IMR-90 (cell line): ENCODE results near the gene NCLN.

Experiments used
- BHLHE40 ChIP-seq: fragments of 150-350 bp; IDR thresholded peaks from 2 replicates; pipeline ENCODE4 v1.6.1; 2016; ENCODE audit warnings: mild to moderate bottlenecking, low read depth, low read length
- CEBPB ChIP-seq: IDR thresholded peaks from 2 replicates; pipeline ENCODE4 v1.6.1; 2012; ENCODE audit warnings: low read depth, low read length, improper control_type of control experiment
- FOS ChIP-seq: fragments of 150-350 bp; IDR thresholded peaks from 2 replicates; pipeline ENCODE4 v1.6.1; 2016; ENCODE audit warnings: low read depth, low read length
- MAFK ChIP-seq: IDR thresholded peaks from 2 replicates; pipeline ENCODE4 v1.6.1; 2012; ENCODE audit warnings: low read depth, low read length, improper control_type of control experiment
- MAZ ChIP-seq: IDR thresholded peaks from 2 replicates; pipeline ENCODE4 v1.6.1; 2012; ENCODE audit warnings: low read depth, mild to moderate bottlenecking, low read length, improper control_type of control experiment, moderate library complexity, borderline replicate concordance
- MXI1 ChIP-seq: IDR thresholded peaks from 2 replicates; pipeline ENCODE4 v1.6.1; 2012; ENCODE audit warnings: low read depth, mild to moderate bottlenecking, low read length, moderate library complexity, borderline replicate concordance
- POLR2A ChIP-seq: IDR thresholded peaks from 2 replicates; pipeline ENCODE4 v1.6.1; 2012; ENCODE audit warnings: mild to moderate bottlenecking, low read depth, low read length
- RAD21 ChIP-seq: IDR thresholded peaks from 2 replicates; pipeline ENCODE4 v1.6.1; 2012; ENCODE audit warnings: low read length, improper control_type of control experiment
- RCOR1 ChIP-seq: IDR thresholded peaks from 2 replicates; pipeline ENCODE4 v1.6.1; 2012; ENCODE audit warnings: mild to moderate bottlenecking, low read length, improper control_type of control experiment; ENCODE audit not compliant: insufficient replicate concordance
- RFX5 ChIP-seq: IDR thresholded peaks from 2 replicates; pipeline ENCODE4 v1.8.0; 2012; ENCODE audit warnings: low read depth, mild to moderate bottlenecking, low read length, moderate library complexity
- SMC3 ChIP-seq: fragments of 150-350 bp; IDR thresholded peaks from 2 replicates; pipeline ENCODE4 v1.6.1; 2016; ENCODE audit warnings: low read depth, mild to moderate bottlenecking, antibody characterized with exemption, low read length, moderate library complexity
- TF ChIP-seq, protein P1 (sequence below): conservative IDR thresholded peaks from 2 replicates; pipeline ENCODE4 v1.5.1; 2012; ENCODE audit warnings: mild to moderate bottlenecking, low read depth, low read length, improper control_type of control experiment
- TF ChIP-seq, protein P2 (sequence below): fragments of 150-350 bp; IDR thresholded peaks from 2 replicates; pipeline ENCODE4 v1.6.1; 2017; ENCODE audit warnings: mild to moderate bottlenecking, antibody characterized with exemption, low read length, low read depth
- TF ChIP-seq, protein P3 (sequence below): fragments of 150-350 bp; IDR thresholded peaks from 2 replicates; pipeline ENCODE4 v1.6.1; 2016; ENCODE audit warnings: low read depth, mild to moderate bottlenecking, low read length, moderate library complexity, borderline replicate concordance

DNA sequence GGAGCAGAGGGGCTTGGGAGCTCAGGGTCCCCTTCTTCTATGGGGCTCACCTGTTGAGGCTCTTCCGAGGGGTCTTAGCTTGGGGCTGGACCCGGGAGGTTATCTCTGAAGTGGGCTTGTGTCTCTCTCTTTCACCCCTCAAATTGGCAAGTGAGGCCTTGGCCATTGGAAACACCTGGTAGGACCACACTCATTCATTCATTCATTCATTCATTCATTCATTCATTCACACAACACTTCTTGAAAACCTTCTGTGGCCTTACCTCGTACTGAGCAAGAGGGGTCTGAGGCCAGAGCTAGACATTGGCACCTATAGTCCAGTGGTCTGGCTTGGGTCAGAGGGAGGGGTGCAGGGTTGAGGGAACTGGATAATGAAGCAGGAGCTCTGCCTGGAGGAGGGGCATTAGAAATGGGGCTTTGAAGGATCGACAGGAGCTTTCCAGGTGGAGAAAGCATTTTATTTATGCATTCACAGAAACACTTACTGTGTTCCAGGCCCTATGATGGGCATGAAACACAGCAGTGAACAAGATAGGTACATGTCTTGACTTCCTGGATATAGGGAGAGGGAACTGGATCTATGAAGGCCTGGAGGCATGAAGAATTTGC, 44.3 kb downstream of the NCLN start:
- TF ChIP-seq MAZ = no peak
- no peak for TF ChIP-seq POLR2A
- TF ChIP-seq, protein P1, sequence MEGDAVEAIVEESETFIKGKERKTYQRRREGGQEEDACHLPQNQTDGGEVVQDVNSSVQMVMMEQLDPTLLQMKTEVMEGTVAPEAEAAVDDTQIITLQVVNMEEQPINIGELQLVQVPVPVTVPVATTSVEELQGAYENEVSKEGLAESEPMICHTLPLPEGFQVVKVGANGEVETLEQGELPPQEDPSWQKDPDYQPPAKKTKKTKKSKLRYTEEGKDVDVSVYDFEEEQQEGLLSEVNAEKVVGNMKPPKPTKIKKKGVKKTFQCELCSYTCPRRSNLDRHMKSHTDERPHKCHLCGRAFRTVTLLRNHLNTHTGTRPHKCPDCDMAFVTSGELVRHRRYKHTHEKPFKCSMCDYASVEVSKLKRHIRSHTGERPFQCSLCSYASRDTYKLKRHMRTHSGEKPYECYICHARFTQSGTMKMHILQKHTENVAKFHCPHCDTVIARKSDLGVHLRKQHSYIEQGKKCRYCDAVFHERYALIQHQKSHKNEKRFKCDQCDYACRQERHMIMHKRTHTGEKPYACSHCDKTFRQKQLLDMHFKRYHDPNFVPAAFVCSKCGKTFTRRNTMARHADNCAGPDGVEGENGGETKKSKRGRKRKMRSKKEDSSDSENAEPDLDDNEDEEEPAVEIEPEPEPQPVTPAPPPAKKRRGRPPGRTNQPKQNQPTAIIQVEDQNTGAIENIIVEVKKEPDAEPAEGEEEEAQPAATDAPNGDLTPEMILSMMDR = no peak
- TF ChIP-seq FOS = no peak
- TF ChIP-seq, protein P2, sequence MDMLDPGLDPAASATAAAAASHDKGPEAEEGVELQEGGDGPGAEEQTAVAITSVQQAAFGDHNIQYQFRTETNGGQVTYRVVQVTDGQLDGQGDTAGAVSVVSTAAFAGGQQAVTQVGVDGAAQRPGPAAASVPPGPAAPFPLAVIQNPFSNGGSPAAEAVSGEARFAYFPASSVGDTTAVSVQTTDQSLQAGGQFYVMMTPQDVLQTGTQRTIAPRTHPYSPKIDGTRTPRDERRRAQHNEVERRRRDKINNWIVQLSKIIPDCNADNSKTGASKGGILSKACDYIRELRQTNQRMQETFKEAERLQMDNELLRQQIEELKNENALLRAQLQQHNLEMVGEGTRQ = no peak
- no peak for TF ChIP-seq RAD21
- no peak for TF ChIP-seq CEBPB
- no peak for TF ChIP-seq RFX5
- no peak for TF ChIP-seq SMC3
- no peak for TF ChIP-seq MXI1
- no peak for TF ChIP-seq MAFK
- TF ChIP-seq RCOR1 = no peak
- no peak for TF ChIP-seq BHLHE40
- TF ChIP-seq, protein P3, sequence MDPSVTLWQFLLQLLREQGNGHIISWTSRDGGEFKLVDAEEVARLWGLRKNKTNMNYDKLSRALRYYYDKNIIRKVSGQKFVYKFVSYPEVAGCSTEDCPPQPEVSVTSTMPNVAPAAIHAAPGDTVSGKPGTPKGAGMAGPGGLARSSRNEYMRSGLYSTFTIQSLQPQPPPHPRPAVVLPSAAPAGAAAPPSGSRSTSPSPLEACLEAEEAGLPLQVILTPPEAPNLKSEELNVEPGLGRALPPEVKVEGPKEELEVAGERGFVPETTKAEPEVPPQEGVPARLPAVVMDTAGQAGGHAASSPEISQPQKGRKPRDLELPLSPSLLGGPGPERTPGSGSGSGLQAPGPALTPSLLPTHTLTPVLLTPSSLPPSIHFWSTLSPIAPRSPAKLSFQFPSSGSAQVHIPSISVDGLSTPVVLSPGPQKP = no peak
